ENCODE measurements around the gene NDUFB3. TPM values are rescaled to one million over a fixed set of nuclear protein-coding genes. Genes with fewer than 3 reads are reported as not detected.
A peak's percentile ranks its signal among the peaks of the same experiment; 100 is the strongest.

NDUFB3 gene
- total and polyA plus RNA-seq, 2 experiments from 2014 or later, result 34.3 to 230 TPM

- no peak for TF ChIP-seq ZNF462 (CRISPR knock-in tag; IDR thresholded peaks at IDR 0.05)
Measured at GRCh38 chr2:201128933-201129505, 57.2 kb downstream of the NDUFB3 start (continued).

DNA sequence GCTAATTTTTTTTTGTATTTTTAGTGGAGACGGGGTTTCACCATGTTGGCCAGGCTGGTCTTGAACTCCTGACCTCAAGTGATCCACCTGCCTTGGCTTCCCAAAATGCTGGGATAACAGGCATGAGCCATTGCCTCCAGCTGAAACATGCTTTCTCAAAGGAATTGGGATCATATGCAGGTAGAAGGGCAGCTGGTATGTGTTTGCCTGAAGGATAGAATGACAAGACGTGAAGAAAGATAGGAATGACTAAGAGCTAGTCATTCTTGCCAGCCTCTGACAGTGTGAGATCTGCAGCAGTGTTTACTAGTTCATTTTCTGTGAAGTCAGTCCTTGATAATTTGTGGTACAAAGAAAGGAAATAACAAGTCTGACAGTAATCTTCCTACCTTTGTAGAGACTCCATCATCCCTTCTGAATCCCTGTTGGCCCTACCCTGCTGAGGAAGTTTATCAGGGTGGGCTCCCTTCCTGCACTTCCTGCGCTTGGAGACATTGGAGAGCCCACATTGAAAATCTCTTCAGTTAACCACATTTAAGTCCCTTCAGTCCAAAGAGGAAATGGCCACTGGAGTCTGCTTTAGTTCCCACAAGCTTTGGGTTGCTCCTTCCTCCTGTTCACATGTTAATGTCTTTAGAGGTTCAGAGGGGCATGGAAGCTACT is 58.9 kb downstream of the NDUFB3 start:
- H2AFZ ChIP-seq, result no peak overlapping the region
- DNase-seq (ENCODE audit: low spot score) (peak; percentile 49), ATAC-seq (peak; percentile 46)
- H3K36me3 Mint-ChIP-seq (ENCODE audit: low read depth), result peaks cover 6% of the 10 kb centered on the region; the same call in 2 of the 3 replicates
- H3K79me2 ChIP-seq (replicated peaks; ENCODE audit: insufficient read depth), result no peaks in the 10 kb centered on the region; the same call in 1 of the 2 replicates
- no peaks in the 10 kb centered on the region for H3K36me3 ChIP-seq (ENCODE audit: insufficient read depth)
- H3K4me1 ChIP-seq (ENCODE audit: insufficient read depth), result peaks cover 48% of the 10 kb centered on the region
- peaks cover 2% of the 10 kb centered on the region for H3K27me3 Mint-ChIP-seq (ENCODE audit: insufficient read depth, low read depth, poor library complexity)
- no peaks in the 10 kb centered on the region for H4K20me1 ChIP-seq (replicated peaks; ENCODE audit: insufficient read depth)
- H3K27me3 ChIP-seq (ENCODE audit: insufficient read depth), result no peaks in the 10 kb centered on the region
- H3K4me1 Mint-ChIP-seq, result peaks cover 40% of the 10 kb centered on the region
- peak overlapping the region; percentile 35; the same call in 1 of the 2 replicates for H3K27ac Mint-ChIP-seq
- 0 out of 2 replicates have a peak, but pooled peaks cover 2% of the 10 kb centered on the region for H3K9me2 ChIP-seq (ENCODE audit: insufficient read depth)
- H3K27ac ChIP-seq (ENCODE audit: low read depth), result peak overlapping the region; percentile 60
- H3K4me2 ChIP-seq, result peak overlapping the region; percentile 56; the same call in 1 of the 2 replicates
- no peaks in the 10 kb centered on the region for H3K9me3 Mint-ChIP-seq
- no peaks in the 10 kb centered on the region for H3F3A ChIP-seq (replicated peaks; ENCODE audit: low read depth)
- H3K4me3 Mint-ChIP-seq, result no peak overlapping the region; the same call in 2 of the 3 replicates
- H3K4me3 ChIP-seq, result no peak overlapping the region
- TF ChIP-seq JUNB (IDR thresholded peaks at IDR 0.05; ENCODE audit: unreplicated experiment) (no peak), EZH2phosphoT487 (IDR thresholded peaks at IDR 0.05; ENCODE audit: unreplicated experiment) (no peak), EZH2 (IDR thresholded peaks at IDR 0.05; ENCODE audit: low read depth, unreplicated experiment) (no peak), STAT1 (IDR thresholded peaks at IDR 0.05; ENCODE audit: unreplicated experiment) (no peak), CREB1 (CRISPR knock-in tag; IDR thresholded peaks at IDR 0.05; ENCODE audit: low read depth) (no peak), POLR2AphosphoS5 (IDR thresholded peaks at IDR 0.05; ENCODE audit: low read depth) (no peak), ETS1 (IDR thresholded peaks at IDR 0.05) (no peak), ZNF331 (CRISPR knock-in tag; IDR thresholded peaks at IDR 0.05; ENCODE audit: low read depth) (no peak), REST (IDR thresholded peaks at IDR 0.05; ENCODE audit: unreplicated experiment) (no peak), NANOG (IDR thresholded peaks at IDR 0.05; ENCODE audit: borderline replicate concordance) (no peak), ZNF114 (CRISPR knock-in tag; IDR thresholded peaks at IDR 0.05) (no peak)

Measured in GM23338 (cell line).